CD4-positive, alpha-beta T cell treated with Interleukin-17A for 1 hour (primary cell): ENCODE measurements around the gene GRAP2.
"Not testable (repeated sequence)": the region's sequence is repeated elsewhere in the genome, so short reads cannot be mapped to it uniquely, and the experiment has no call there.

Experiments used
- DNase-seq: peaks from one replicate; pipeline ENCODE4 v3.0.0-alpha.2; 2020

GRAP2 gene

GRCh38 chr22:39900306-39901227 is at the start of gene GRAP2:
Gene GRAP2, plus strand, starts transcription at chr22:39901084. Its CDS starts 46,023 bp downstream, at chr22:39947107.
- DNase-seq: peak; percentile 88

GRCh38 chr22:39851606-39852315 is 49.1 kb upstream of the GRAP2 start:
- no peak for DNase-seq

- no peak for DNase-seq
Measured at GRCh38 chr22:39852799-39853198, 48.1 kb upstream of the GRAP2 start.

GRCh38 chr22:39856588-39856987 is 44.3 kb upstream of the GRAP2 start:
- DNase-seq: no peak

GRCh38 chr22:39859903-39860588 is 40.8 kb upstream of the GRAP2 start:
- DNase-seq: no peak

GRCh38 chr22:39868741-39869140 is 32.1 kb upstream of the GRAP2 start:
- no peak for DNase-seq

GRCh38 chr22:39869797-39870196 is 31.1 kb upstream of the GRAP2 start:
- DNase-seq: not testable (repeated sequence)

- no peak for DNase-seq
Measured at GRCh38 chr22:39871008-39871798, 29.7 kb upstream of the GRAP2 start.

GRCh38 chr22:39872548-39872947 is 28.3 kb upstream of the GRAP2 start:
- DNase-seq: no peak

GRCh38 chr22:39873965-39874364 is 26.9 kb upstream of the GRAP2 start:
- DNase-seq: no peak

GRCh38 chr22:39875176-39875885 is 25.6 kb upstream of the GRAP2 start:
- not testable (repeated sequence) for DNase-seq

- DNase-seq: no peak
Measured at GRCh38 chr22:39877079-39877845, 23.6 kb upstream of the GRAP2 start.

GRCh38 chr22:39880722-39881121 is 20.2 kb upstream of the GRAP2 start:
- DNase-seq: no peak

- DNase-seq: no peak
Measured at GRCh38 chr22:39883057-39883456, 17.8 kb upstream of the GRAP2 start.

GRCh38 chr22:39889924-39890323 is 11.0 kb upstream of the GRAP2 start:
- not testable (repeated sequence) for DNase-seq

- no peak for DNase-seq
Measured at GRCh38 chr22:39893526-39893925, 7.4 kb upstream of the GRAP2 start, which contains the start of gene ENTHD1. Gene ENTHD1, minus strand, starts transcription at chr22:39893760. Its CDS starts 6,012 bp downstream, at chr22:39887748.

- DNase-seq: no peak
Measured at GRCh38 chr22:39894554-39895092, 6.3 kb upstream of the GRAP2 start.

- DNase-seq: no peak
Measured at GRCh38 chr22:39895682-39896081, 5.2 kb upstream of the GRAP2 start.

- no peak for DNase-seq
Measured at GRCh38 chr22:39896313-39896996, 4.4 kb upstream of the GRAP2 start.

GRCh38 chr22:39897841-39898240 is 3.0 kb upstream of the GRAP2 start:
- no peak for DNase-seq
